GM12878 (cell line): ENCODE measurements around the gene DCDC2.

ENCODE experiments used
- BHLHE40 ChIP-seq, 2 experiments: fragments of 450-650 bp in 1 of 2; IDR thresholded peaks; 2 replicates each; pipeline ENCODE4 v1.6.1; 2011 to 2017; ENCODE audit warnings: low read depth in 2 of 2, borderline replicate concordance in 1 of 2, improper control_type of control experiment in 1 of 2, low read length in 1 of 2, mild to moderate bottlenecking in 1 of 2
- CREB1 ChIP-seq: IDR thresholded peaks from 2 replicates; pipeline ENCODE4 v1.6.1; 2012; ENCODE audit warnings: low read depth, mild to moderate bottlenecking, inconsistent platforms
- MXI1 ChIP-seq: fragments of 150-350 bp; IDR thresholded peaks from 2 replicates; pipeline ENCODE4 v1.6.1; 2011; ENCODE audit warnings: low read depth, mild to moderate bottlenecking, inconsistent platforms, low read length, improper control_type of control experiment
- PBX3 ChIP-seq: IDR thresholded peaks from 2 replicates; pipeline ENCODE4 v1.6.1; 2011; ENCODE audit warnings: mild to moderate bottlenecking, low read depth, low read length, moderate library complexity; ENCODE audit not compliant: insufficient replicate concordance
- RAD21 ChIP-seq: IDR thresholded peaks from 2 replicates; pipeline ENCODE4 v1.6.1; 2011; ENCODE audit warnings: mild to moderate bottlenecking, low read depth, low read length, moderate library complexity; ENCODE audit not compliant: insufficient read depth
- STAT1 ChIP-seq: fragments of 450-650 bp; conservative IDR thresholded peaks from 2 replicates; pipeline ENCODE4 v1.6.1; 2014; ENCODE audit warnings: antibody characterized with exemption, mild to moderate bottlenecking
- ZNF24 ChIP-seq: fragments of 450-650 bp; IDR thresholded peaks from 2 replicates; pipeline ENCODE4 v1.6.1; 2017; ENCODE audit warnings: antibody characterized with exemption, mild to moderate bottlenecking
- ZSCAN29 ChIP-seq: fragments of 450-650 bp; IDR thresholded peaks from 2 replicates; pipeline ENCODE4 v1.6.1; 2017; ENCODE audit warnings: mild to moderate bottlenecking, moderate library complexity
- TF ChIP-seq, protein P1 (sequence below), 3 experiments: IDR thresholded peaks in 2 of 3; conservative IDR thresholded peaks in 1 of 3; 2 replicates each; pipeline ENCODE4 v1.5.1; 2011; ENCODE audit warnings: low read depth in 3 of 3, low read length in 3 of 3, mild to moderate bottlenecking in 3 of 3, control low read depth in 2 of 3, moderate library complexity in 2 of 3, inconsistent platforms in 1 of 3, mixed read lengths in 1 of 3; ENCODE audit not compliant: control insufficient read depth in 2 of 3, insufficient read depth in 1 of 3; ENCODE audit errors: extremely low read depth in 1 of 3
- TF ChIP-seq, protein P2 (sequence below): fragments of 450-650 bp; IDR thresholded peaks from 2 replicates; pipeline ENCODE4 v1.6.1; 2017; ENCODE audit warnings: mild to moderate bottlenecking
- TF ChIP-seq, protein P3 (sequence below): IDR thresholded peaks from 2 replicates; pipeline ENCODE4 v1.6.1; 2012; ENCODE audit warnings: improper control_type of control experiment, low read depth, low read length; ENCODE audit not compliant: insufficient replicate concordance

- TF ChIP-seq BHLHE40 (IDR thresholded peaks at IDR 0.05; ENCODE audit: borderline replicate concordance in 1 of 2, low read depth in 2 of 2, low read length in 1 of 2) (no peak), MXI1 (no peak), ZNF24 (no peak), CREB1 (no peak), RAD21 (no peak), PBX3 (no peak), STAT1 (no peak), ZSCAN29 (no peak)
- TF ChIP-seq, protein P1, sequence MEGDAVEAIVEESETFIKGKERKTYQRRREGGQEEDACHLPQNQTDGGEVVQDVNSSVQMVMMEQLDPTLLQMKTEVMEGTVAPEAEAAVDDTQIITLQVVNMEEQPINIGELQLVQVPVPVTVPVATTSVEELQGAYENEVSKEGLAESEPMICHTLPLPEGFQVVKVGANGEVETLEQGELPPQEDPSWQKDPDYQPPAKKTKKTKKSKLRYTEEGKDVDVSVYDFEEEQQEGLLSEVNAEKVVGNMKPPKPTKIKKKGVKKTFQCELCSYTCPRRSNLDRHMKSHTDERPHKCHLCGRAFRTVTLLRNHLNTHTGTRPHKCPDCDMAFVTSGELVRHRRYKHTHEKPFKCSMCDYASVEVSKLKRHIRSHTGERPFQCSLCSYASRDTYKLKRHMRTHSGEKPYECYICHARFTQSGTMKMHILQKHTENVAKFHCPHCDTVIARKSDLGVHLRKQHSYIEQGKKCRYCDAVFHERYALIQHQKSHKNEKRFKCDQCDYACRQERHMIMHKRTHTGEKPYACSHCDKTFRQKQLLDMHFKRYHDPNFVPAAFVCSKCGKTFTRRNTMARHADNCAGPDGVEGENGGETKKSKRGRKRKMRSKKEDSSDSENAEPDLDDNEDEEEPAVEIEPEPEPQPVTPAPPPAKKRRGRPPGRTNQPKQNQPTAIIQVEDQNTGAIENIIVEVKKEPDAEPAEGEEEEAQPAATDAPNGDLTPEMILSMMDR (IDR thresholded peaks at IDR 0.05 in 2 of 3, conservative IDR thresholded peaks at IDR 0.05 in 1 of 3; ENCODE audit: control insufficient read depth in 2 of 3, extremely low read depth in 1 of 3, insufficient read depth in 1 of 3, low read depth in 3 of 3, low read length in 3 of 3), result no peak
- TF ChIP-seq, protein P2, sequence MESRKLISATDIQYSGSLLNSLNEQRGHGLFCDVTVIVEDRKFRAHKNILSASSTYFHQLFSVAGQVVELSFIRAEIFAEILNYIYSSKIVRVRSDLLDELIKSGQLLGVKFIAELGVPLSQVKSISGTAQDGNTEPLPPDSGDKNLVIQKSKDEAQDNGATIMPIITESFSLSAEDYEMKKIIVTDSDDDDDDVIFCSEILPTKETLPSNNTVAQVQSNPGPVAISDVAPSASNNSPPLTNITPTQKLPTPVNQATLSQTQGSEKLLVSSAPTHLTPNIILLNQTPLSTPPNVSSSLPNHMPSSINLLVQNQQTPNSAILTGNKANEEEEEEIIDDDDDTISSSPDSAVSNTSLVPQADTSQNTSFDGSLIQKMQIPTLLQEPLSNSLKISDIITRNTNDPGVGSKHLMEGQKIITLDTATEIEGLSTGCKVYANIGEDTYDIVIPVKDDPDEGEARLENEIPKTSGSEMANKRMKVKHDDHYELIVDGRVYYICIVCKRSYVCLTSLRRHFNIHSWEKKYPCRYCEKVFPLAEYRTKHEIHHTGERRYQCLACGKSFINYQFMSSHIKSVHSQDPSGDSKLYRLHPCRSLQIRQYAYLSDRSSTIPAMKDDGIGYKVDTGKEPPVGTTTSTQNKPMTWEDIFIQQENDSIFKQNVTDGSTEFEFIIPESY, result no peak
- TF ChIP-seq, protein P3, sequence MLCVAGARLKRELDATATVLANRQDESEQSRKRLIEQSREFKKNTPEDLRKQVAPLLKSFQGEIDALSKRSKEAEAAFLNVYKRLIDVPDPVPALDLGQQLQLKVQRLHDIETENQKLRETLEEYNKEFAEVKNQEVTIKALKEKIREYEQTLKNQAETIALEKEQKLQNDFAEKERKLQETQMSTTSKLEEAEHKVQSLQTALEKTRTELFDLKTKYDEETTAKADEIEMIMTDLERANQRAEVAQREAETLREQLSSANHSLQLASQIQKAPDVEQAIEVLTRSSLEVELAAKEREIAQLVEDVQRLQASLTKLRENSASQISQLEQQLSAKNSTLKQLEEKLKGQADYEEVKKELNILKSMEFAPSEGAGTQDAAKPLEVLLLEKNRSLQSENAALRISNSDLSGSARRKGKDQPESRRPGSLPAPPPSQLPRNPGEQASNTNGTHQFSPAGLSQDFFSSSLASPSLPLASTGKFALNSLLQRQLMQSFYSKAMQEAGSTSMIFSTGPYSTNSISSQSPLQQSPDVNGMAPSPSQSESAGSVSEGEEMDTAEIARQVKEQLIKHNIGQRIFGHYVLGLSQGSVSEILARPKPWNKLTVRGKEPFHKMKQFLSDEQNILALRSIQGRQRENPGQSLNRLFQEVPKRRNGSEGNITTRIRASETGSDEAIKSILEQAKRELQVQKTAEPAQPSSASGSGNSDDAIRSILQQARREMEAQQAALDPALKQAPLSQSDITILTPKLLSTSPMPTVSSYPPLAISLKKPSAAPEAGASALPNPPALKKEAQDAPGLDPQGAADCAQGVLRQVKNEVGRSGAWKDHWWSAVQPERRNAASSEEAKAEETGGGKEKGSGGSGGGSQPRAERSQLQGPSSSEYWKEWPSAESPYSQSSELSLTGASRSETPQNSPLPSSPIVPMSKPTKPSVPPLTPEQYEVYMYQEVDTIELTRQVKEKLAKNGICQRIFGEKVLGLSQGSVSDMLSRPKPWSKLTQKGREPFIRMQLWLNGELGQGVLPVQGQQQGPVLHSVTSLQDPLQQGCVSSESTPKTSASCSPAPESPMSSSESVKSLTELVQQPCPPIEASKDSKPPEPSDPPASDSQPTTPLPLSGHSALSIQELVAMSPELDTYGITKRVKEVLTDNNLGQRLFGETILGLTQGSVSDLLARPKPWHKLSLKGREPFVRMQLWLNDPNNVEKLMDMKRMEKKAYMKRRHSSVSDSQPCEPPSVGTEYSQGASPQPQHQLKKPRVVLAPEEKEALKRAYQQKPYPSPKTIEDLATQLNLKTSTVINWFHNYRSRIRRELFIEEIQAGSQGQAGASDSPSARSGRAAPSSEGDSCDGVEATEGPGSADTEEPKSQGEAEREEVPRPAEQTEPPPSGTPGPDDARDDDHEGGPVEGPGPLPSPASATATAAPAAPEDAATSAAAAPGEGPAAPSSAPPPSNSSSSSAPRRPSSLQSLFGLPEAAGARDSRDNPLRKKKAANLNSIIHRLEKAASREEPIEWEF, result no peak
Measured at GRCh38 chr6:24233813-24234442, 123.9 kb downstream of the DCDC2 start.
